ENCODE data around the gene IL10RB. TPM values are rescaled to one million over a fixed set of nuclear protein-coding genes. Genes with fewer than 3 reads are reported as not detected.

The IL10RB gene
- total RNA-seq, 6 experiments from 2014 or later, result 10.5 to 24.2 (median 20.3) TPM

- WGBS (ENCODE audit: insufficient coverage, low coverage, low lambda C conversion rate, missing lambda C conversion rate), result 10% methylated on average over 8 of the region's 8 CpGs
- Histone ChIP-seq H3K4me3 (peak overlapping the region; percentile 97 to 99 (median 98)), H3K4me1 (peaks cover 0 to 35% (median 15%) of the 10 kb centered on the region in 4 donors)
Measured at GRCh38 chr21:33231526-33231925, 34.6 kb upstream of the IL10RB start.

DNA sequence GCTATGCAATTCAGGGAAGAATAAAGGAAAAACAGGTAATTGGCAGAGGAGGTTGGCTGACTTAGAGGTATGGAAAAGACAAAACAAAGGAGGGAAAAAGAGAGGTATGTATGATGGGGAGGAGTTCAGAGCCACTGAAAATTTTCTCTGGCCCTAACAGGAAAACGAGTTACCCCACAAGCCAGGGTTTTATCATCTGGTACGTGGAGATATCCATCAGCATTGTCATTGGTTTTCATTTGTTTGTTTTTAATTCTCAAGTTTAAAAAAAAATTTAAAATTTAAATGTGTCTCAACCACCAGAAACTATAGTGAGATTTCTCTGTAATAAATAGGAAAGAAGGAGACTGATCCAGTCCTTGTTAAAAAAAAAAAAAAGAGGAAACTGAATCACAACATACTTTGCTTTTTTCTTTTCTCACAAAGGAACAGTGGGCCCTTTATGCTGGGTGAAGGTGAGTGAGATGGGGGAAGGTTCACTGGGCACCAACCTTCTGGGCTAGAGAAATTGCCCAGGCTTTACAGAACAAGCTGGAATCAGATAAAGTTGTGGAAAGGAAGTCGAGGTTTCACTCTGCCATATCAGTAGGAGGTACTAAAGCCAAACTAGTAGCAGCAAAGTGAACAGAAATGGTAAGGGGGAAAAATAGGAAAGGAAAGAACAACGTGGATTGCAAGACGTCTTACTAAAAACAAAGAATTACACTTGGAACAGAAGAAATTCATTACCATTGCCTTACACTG, 33.7 kb upstream of the IL10RB start:
- H3K27me3 ChIP-seq, result no peaks in the 10 kb centered on the region
- DNase-seq (no peak), ATAC-seq (no peak)
- WGBS (ENCODE audit: insufficient coverage, low coverage, low lambda C conversion rate, missing lambda C conversion rate), result 24% methylated on average over 5 of the region's 5 CpGs
- TF ChIP-seq CTCF (IDR thresholded peaks at IDR 0.05), result no peak
- TF ChIP-seq POLR2A (IDR thresholded peaks at IDR 0.05), result no peak
- H3K36me3 ChIP-seq, result no peaks in the 10 kb centered on the region
- intact Hi-C loops (cut with DNase I), result no loop called here
- peaks cover 0 to 26% (median 10%) of the 10 kb centered on the region in 4 donors for H3K4me1 ChIP-seq
- no peak overlapping the region for H3K27ac ChIP-seq
- no peaks in the 10 kb centered on the region for H3K9me3 ChIP-seq
- no peak overlapping the region for H3K4me3 ChIP-seq

More at GRCh38 chr21:33231526-33231925, 34.6 kb upstream of the IL10RB start:
- no peaks in the 10 kb centered on the region for H3K27me3 ChIP-seq
- no peak for TF ChIP-seq CTCF (IDR thresholded peaks at IDR 0.05)
- no peak for TF ChIP-seq POLR2A (IDR thresholded peaks at IDR 0.05)
- ATAC-seq (no peak), DNase-seq (no peak)
- H3K27ac ChIP-seq, result peak overlapping the region in 2 of 3 donors; percentile 93 to 98
- H3K9me3 ChIP-seq, result no peaks in the 10 kb centered on the region
- H3K36me3 ChIP-seq, result no peaks in the 10 kb centered on the region
- intact Hi-C loops (cut with DNase I), result no loop called here

- WGBS (ENCODE audit: insufficient coverage, low coverage, low lambda C conversion rate, missing lambda C conversion rate), result 77% methylated on average over 2 of the region's 3 CpGs
- DNase-seq, result no peak
- Histone ChIP-seq H3K4me3 (no peak overlapping the region), H3K36me3 (no peaks in the 10 kb centered on the region), H3K4me1 (peaks cover 0 to 14% (median 5%) of the 10 kb centered on the region in 4 donors), H3K27ac (no peak overlapping the region), H3K27me3 (no peaks in the 10 kb centered on the region), H3K9me3 (no peaks in the 10 kb centered on the region)
- no peak for TF ChIP-seq POLR2A (IDR thresholded peaks at IDR 0.05)
- no peak for TF ChIP-seq CTCF (IDR thresholded peaks at IDR 0.05)
- intact Hi-C loops (cut with DNase I), result no loop called here
- ATAC-seq, result no peak
Measured at GRCh38 chr21:33234635-33235520, 31.3 kb upstream of the IL10RB start.

- DNase-seq (no peak), ATAC-seq (peak in 2 of 4 donors; percentile 20 to 27)
- H3K4me1 ChIP-seq, result peaks cover 0 to 14% (median 5%) of the 10 kb centered on the region in 4 donors
- H3K27ac ChIP-seq, result no peak overlapping the region
- 80% methylated on average over 1 of the region's 6 CpGs for WGBS (ENCODE audit: insufficient coverage, low coverage, low lambda C conversion rate, missing lambda C conversion rate)
- H3K27me3 ChIP-seq, result no peaks in the 10 kb centered on the region
- H3K36me3 ChIP-seq, result no peaks in the 10 kb centered on the region
- intact Hi-C loops (cut with DNase I), result no loop called here
- TF ChIP-seq POLR2A (IDR thresholded peaks at IDR 0.05) (no peak), CTCF (IDR thresholded peaks at IDR 0.05) (no peak)
- no peaks in the 10 kb centered on the region for H3K9me3 ChIP-seq
- no peak overlapping the region for H3K4me3 ChIP-seq
Measured at GRCh38 chr21:33236013-33236686, 30.0 kb upstream of the IL10RB start.

Data from right lobe of liver (tissue), 6 donors.